B cell (primary cell): ENCODE data around the gene TMTC3. TPM values are rescaled to one million over a fixed set of nuclear protein-coding genes. Genes with fewer than 3 reads are reported as not detected.
"Not testable (repeated sequence)": the region's sequence is repeated elsewhere in the genome, so short reads cannot be mapped to it uniquely, and the experiment has no call there.

Experiments
- ATAC-seq: fragments of 200-7000 bp; cut with Tn5 transposase; one replicate; pipeline ENCODE4 v1.10.0; 2021; ENCODE audit warnings: low read depth, mild to moderate bottlenecking, moderate number of reproducible peaks, moderate library complexity
- CTCF ChIA-PET: fragments of 350-600 bp; sonication (Branson Sonifier 250); formaldehyde crosslinking; loops from one replicate; lab custom pipeline; 2021; ENCODE audit warnings: antibody characterized with exemption, inconsistent platforms; lab: Charles Lee
- POLR2A ChIA-PET: fragments of 350-600 bp; sonication (Branson Sonifier 250); formaldehyde crosslinking; loops from one replicate; lab custom pipeline; 2021; ENCODE audit warnings: antibody characterized with exemption; lab: Charles Lee
- DNase-seq: peaks from one replicate; pipeline ENCODE4 v3.0.0; 2013
- H2AFZ ChIP-seq: 2 replicates; pipeline ENCODE4 v1.6.1; 2012; ENCODE audit warnings: mild to moderate bottlenecking, low read depth, low read length; ENCODE audit not compliant: insufficient read depth, poor library complexity, severe bottlenecking
- H3K27ac ChIP-seq, 2 donors: 1 replicate in 1 of 2; 2 replicates in 1 of 2; pipeline ENCODE4 v1.5.1; 2012 to 2013; ENCODE audit warnings: low read length in 2 of 2, mild to moderate bottlenecking in 2 of 2, moderate library complexity in 1 of 2
- H3K27me3 ChIP-seq, 4 experiments: fragments of 200-600 bp in 1 of 4; sonication (generic) in 1 of 4; replicated peaks in 1 of 4; 1 replicate in 2 of 4; 2 replicates in 2 of 4; pipeline versions ENCODE4 v1.6.1 to v1.7.0; 2013 to 2016; ENCODE audit warnings: low read length in 3 of 4, mild to moderate bottlenecking in 2 of 4, mixed read lengths in 1 of 4, moderate library complexity in 1 of 4; ENCODE audit not compliant: insufficient read depth in 4 of 4, control insufficient read depth in 3 of 4; ENCODE audit errors: control extremely low read depth in 1 of 4
- H3K36me3 ChIP-seq, 2 experiments: replicated peaks in 1 of 2; 1 replicate in 1 of 2; 2 replicates in 1 of 2; pipeline versions ENCODE4 v1.6.1 to v1.7.1; 2013; ENCODE audit warnings: low read length in 1 of 2; ENCODE audit not compliant: insufficient read depth in 2 of 2, control insufficient read depth in 1 of 2; ENCODE audit errors: control extremely low read depth in 1 of 2, extremely low read depth in 1 of 2
- H3K4me1 ChIP-seq, 2 donors: fragments of 200-600 bp in 1 of 2; sonication (generic) in 1 of 2; 1 replicate in 1 of 2; 2 replicates in 1 of 2; pipeline versions ENCODE4 v1.5.1 to v1.6.1; 2013 to 2017; ENCODE audit warnings: low read length in 2 of 2; ENCODE audit not compliant: control insufficient read depth in 2 of 2, insufficient read depth in 2 of 2
- H3K4me2 ChIP-seq: replicated peaks from 2 replicates; pipeline ENCODE3; 2012; ENCODE audit warnings: mild to moderate bottlenecking, low read depth, low read length; ENCODE audit not compliant: poor library complexity, severe bottlenecking
- H3K4me3 ChIP-seq, 5 experiments: fragments of 200-600 bp in 1 of 5; sonication (generic) in 1 of 5; 1 replicate in 3 of 5; 2 replicates in 2 of 5; pipeline versions ENCODE4 v1.5.1 to v1.7.0; 2011 to 2016; ENCODE audit warnings: low read length in 4 of 5, mild to moderate bottlenecking in 4 of 5, low read depth in 2 of 5, control low read depth in 1 of 5, moderate library complexity in 1 of 5; ENCODE audit not compliant: insufficient read depth in 1 of 5; ENCODE audit errors: control extremely low read depth in 1 of 5, extremely low read depth in 1 of 5
- H3K79me2 ChIP-seq: fragments of 200-600 bp; sonication (generic); one replicate; pipeline ENCODE4 v1.6.0; 2016; ENCODE audit warnings: low read length; ENCODE audit not compliant: control insufficient read depth, insufficient read depth
- H3K9ac ChIP-seq: fragments of 200-600 bp; sonication (generic); 2 replicates; pipeline ENCODE4 v1.6.1; 2017; ENCODE audit warnings: mild to moderate bottlenecking, low read length, moderate library complexity
- H3K9me3 ChIP-seq, 3 donors: one replicate each; pipeline versions ENCODE4 v1.6.1 to v1.7.1; 2013; ENCODE audit warnings: low read length in 2 of 3; ENCODE audit not compliant: control insufficient read depth in 2 of 3, insufficient read depth in 1 of 3; ENCODE audit errors: control extremely low read depth in 1 of 3
- H4K20me1 ChIP-seq: 2 replicates; pipeline ENCODE4 v1.6.0; 2012; ENCODE audit warnings: mild to moderate bottlenecking, low read length; ENCODE audit not compliant: insufficient read depth, control insufficient read depth, poor library complexity, severe bottlenecking
- H3K27ac Mint-ChIP-seq: one replicate; pipeline ENCODE4 v1.8.0; 2021; ENCODE audit warnings: mixed read lengths
- H3K27me3 Mint-ChIP-seq: one replicate; pipeline ENCODE4 v1.8.0; 2021; ENCODE audit warnings: mixed read lengths
- H3K4me1 Mint-ChIP-seq: one replicate; pipeline ENCODE4 v1.8.0; 2021; ENCODE audit warnings: mixed read lengths
- H3K4me3 Mint-ChIP-seq: one replicate; pipeline ENCODE4 v1.8.0; 2021; ENCODE audit warnings: mixed read lengths
- H3K9me3 Mint-ChIP-seq: one replicate; pipeline ENCODE4 v1.8.0; 2022; ENCODE audit warnings: mixed read lengths; ENCODE audit not compliant: insufficient read depth
- EZH2 ChIP-seq: IDR thresholded peaks from 2 replicates; pipeline ENCODE4 v1.6.1; 2012; ENCODE audit warnings: borderline replicate concordance, low read depth, mild to moderate bottlenecking, moderate library complexity, low read length; ENCODE audit not compliant: insufficient read depth, poor library complexity, severe bottlenecking
- WGBS: methylation state at CpG from one replicate; pipeline ENCODE4 v1.1.5; 2013; ENCODE audit warnings: missing lambda C conversion rate; ENCODE audit not compliant: insufficient coverage; 5-methylcytosine and 5-hydroxymethylcytosine counted together
- intact Hi-C: fragments of 100-400 bp; cut with micrococcal nuclease; formaldehyde crosslinking; loops from one replicate; pipeline ENCODE4 v1.10.0; 2022
- polyA plus RNA-seq: library from polyadenylated mRNA; depleted of rRNA; stranded (reverse); fragments of >200 nt; gene quantifications from 2 replicates; pipeline ENCODE4 v1.2.3, GENCODE V29; 2012
- total RNA-seq, 2 donors: library from RNA; stranded (reverse); fragments of 120-200 nt in 1 of 2; gene quantifications; 1 replicate in 1 of 2; 2 replicates in 1 of 2; pipeline versions ENCODE4 v1.2.3 to v1.2.4, GENCODE V29; 2013 to 2022
- TF ChIP-seq, protein P1 (sequence below): fragments of 200-600 bp; IDR thresholded peaks from one replicate; pipeline ENCODE4 v1.8.0; 2022; ENCODE audit warnings: antibody characterized with exemption, mild to moderate bottlenecking

The TMTC3 gene
- total and polyA plus RNA-seq, 2 donors (not counting 1 experiment from before 2014, with no cell fraction given), result 1.7 to 10.1 TPM

DNA sequence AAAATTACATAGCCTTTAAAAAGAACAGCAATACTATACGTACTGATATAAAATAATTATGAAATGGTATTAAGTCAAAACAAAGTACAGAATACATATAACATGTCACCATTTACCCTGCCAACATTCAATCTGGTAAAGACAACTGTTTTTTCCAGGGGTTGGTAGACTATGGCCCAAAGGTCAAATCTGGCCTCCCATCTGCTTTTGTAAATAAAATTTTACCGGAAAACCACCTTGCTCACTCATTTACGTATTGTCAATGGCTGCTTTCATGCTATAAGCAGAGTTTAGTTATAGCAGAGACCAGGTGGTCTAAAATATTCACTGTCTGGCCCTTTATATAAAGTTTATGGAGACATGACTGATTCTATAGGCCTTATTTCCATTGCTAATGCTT, 14.3 kb upstream of the TMTC3 start:
- no CpG with 5 or more reads among the region's 3 CpGs for WGBS
- Mint-ChIP-seq H3K27me3 (no peaks in the 10 kb centered on the region), H3K27ac (no peak overlapping the region), H3K9me3 (no peaks in the 10 kb centered on the region), H3K4me3 (no peak overlapping the region), H3K4me1 (no peaks in the 10 kb centered on the region)
- intact Hi-C loops, result no loop called here
- H4K20me1 ChIP-seq, result no peaks in the 10 kb centered on the region
- H3K79me2 ChIP-seq, result no peaks in the 10 kb centered on the region
- H3K4me2 ChIP-seq, result no peak overlapping the region
- no peak for DNase-seq
- POLR2A ChIA-PET, result no interaction called here
- no peaks in the 10 kb centered on the region for H3K4me1 ChIP-seq
- CTCF ChIA-PET, result no interaction called here
- TF ChIP-seq EZH2, result no peak
- TF ChIP-seq, protein P1, sequence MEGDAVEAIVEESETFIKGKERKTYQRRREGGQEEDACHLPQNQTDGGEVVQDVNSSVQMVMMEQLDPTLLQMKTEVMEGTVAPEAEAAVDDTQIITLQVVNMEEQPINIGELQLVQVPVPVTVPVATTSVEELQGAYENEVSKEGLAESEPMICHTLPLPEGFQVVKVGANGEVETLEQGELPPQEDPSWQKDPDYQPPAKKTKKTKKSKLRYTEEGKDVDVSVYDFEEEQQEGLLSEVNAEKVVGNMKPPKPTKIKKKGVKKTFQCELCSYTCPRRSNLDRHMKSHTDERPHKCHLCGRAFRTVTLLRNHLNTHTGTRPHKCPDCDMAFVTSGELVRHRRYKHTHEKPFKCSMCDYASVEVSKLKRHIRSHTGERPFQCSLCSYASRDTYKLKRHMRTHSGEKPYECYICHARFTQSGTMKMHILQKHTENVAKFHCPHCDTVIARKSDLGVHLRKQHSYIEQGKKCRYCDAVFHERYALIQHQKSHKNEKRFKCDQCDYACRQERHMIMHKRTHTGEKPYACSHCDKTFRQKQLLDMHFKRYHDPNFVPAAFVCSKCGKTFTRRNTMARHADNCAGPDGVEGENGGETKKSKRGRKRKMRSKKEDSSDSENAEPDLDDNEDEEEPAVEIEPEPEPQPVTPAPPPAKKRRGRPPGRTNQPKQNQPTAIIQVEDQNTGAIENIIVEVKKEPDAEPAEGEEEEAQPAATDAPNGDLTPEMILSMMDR, result no peak
- no peak overlapping the region for H3K9ac ChIP-seq
- no peak overlapping the region for H3K27ac ChIP-seq
- no peak for ATAC-seq
- peaks cover 3 to 21% of the 10 kb centered on the region in 2 experiments for H3K36me3 ChIP-seq
- no peaks in the 10 kb centered on the region for H3K9me3 ChIP-seq
- no peak overlapping the region for H3K4me3 ChIP-seq
- H3K27me3 ChIP-seq, result no peaks in the 10 kb centered on the region
- H2AFZ ChIP-seq, result no peak overlapping the region

DNA sequence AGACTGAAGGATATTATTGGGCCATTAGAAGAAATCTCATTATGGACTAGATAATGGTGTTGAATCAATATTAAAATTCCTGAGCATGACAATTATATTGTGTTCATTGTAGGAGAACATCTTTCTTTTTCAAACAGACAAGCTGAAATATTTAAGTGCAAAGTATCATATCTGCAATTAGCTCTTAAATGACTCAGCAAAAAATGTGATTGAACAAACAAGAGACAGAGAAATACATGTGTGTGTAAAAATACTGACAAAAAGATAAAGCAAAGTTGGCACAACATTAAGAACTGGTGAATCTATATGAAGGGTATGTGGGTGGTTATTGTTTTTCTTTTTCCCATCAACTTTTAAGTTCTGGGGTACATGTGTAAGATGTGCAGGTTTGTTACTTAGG, 9.7 kb upstream of the TMTC3 start:
- Histone ChIP-seq H3K9ac (no peak overlapping the region), H3K4me2 (no peak overlapping the region), H3K4me3 (no peak overlapping the region), H3K79me2 (no peaks in the 10 kb centered on the region), H3K27ac (no peak overlapping the region), H3K4me1 (no peaks in the 10 kb centered on the region), H3K36me3 (peaks cover 3 to 13% of the 10 kb centered on the region in 2 experiments), H2AFZ (no peak overlapping the region), H4K20me1 (no peaks in the 10 kb centered on the region), H3K9me3 (no peaks in the 10 kb centered on the region), H3K27me3 (no peaks in the 10 kb centered on the region)
- intact Hi-C loops, result no loop called here
- Mint-ChIP-seq H3K27ac (no peak overlapping the region), H3K9me3 (no peaks in the 10 kb centered on the region), H3K4me3 (no peak overlapping the region), H3K4me1 (no peaks in the 10 kb centered on the region), H3K27me3 (no peaks in the 10 kb centered on the region)
- POLR2A ChIA-PET, result no interaction called here
- CTCF ChIA-PET, result no interaction called here
- ATAC-seq (no peak), DNase-seq (no peak)
- TF ChIP-seq, protein P1, result no peak
- no peak for TF ChIP-seq EZH2

- H3K27ac Mint-ChIP-seq, H3K4me1 ChIP-seq, intact Hi-C loops, DNase-seq, H3K9me3 ChIP-seq, H3K4me2 ChIP-seq, H3K27ac ChIP-seq, H3K4me3 ChIP-seq, POLR2A ChIA-PET, H3K79me2 ChIP-seq, CTCF ChIA-PET, H3K4me3 Mint-ChIP-seq, H3K27me3 Mint-ChIP-seq, H2AFZ ChIP-seq, H3K9ac ChIP-seq, H3K4me1 Mint-ChIP-seq, H3K36me3 ChIP-seq, H3K9me3 Mint-ChIP-seq, H4K20me1 ChIP-seq, H3K27me3 ChIP-seq, ATAC-seq: not testable (repeated sequence)
- no CpG with 5 or more reads among the region's 2 CpGs for WGBS
Observed at GRCh38 chr12:88133181-88133580, 8.9 kb upstream of the TMTC3 start.
